Measurements from ENCODE around the gene C16orf46. TPM values are rescaled to one million over a fixed set of nuclear protein-coding genes. Genes with fewer than 3 reads are reported as not detected.

The C16orf46 gene
- total and polyA plus RNA-seq, 9 of the 15 experiments (the other 6 are each of a cell fraction or from before 2014, with no cell fraction given): 0.10 to 0.98 (median 0.41) TPM; not detected in 1

DNA sequence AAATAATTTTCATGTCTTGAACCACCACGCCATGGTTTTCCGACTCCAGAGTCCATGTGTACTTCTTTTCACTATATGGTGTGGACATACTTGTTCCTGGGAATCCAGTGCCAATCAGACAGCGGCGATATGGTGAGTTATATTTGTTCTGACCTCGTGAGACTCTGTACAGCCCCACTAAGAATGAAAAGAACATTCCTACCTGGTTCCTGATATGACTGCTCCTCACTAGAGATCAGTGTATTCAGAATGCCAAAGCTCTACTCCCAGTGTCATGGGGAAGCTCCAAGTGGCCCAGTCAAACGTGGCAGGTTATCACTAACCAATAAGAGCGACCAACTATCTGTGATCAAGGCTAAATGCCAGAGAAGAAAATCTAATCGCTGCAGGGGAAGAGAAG lies 6.1 kb downstream of the C16orf46 start:
- intact Hi-C loops (cut with micrococcal nuclease): no loop called here
- DNase-seq (ENCODE audit: extremely low read depth in 1 of 4, low spot score in 3 of 4) (no peak), ATAC-seq (no peak), FAIRE-seq (no peak)
- H3K4me1 ChIP-seq (replicated peaks in 1 of 2; ENCODE audit: control insufficient read depth in 2 of 2, insufficient read depth in 2 of 2, low read length in 2 of 2): peaks cover 0 to 5% of the 10 kb centered on the region in 2 experiments; a peak in 3 of 5 replicates
- 40% methylated on average over 8 of the region's 8 CpGs for whole genome bisulfite sequencing (ENCODE audit: insufficient coverage, low coverage, missing lambda C conversion rate)
- no peaks in the 10 kb centered on the region for H3K9me1 ChIP-seq (ENCODE audit: control insufficient read depth, insufficient read depth, low read length)
- in situ Hi-C loops (cut with MboI): no loop called here
- H3K4me3 ChIP-seq: no peak overlapping the region
- no peaks in the 10 kb centered on the region for H3K36me3 ChIP-seq (ENCODE audit: control insufficient read depth, insufficient read depth, low read length)
- H3K27ac ChIP-seq (ENCODE audit: extremely low read depth, low read depth, low read length): no peak overlapping the region
- H3K79me2 ChIP-seq (ENCODE audit: control insufficient read depth, insufficient read depth, low read length): no peaks in the 10 kb centered on the region
- TF ChIP-seq RBM22 (IDR thresholded peaks at IDR 0.05; ENCODE audit: low read depth, low read length, poor library complexity, severe bottlenecking) (no peak), ATF6 (CRISPR knock-in tag; IDR thresholded peaks at IDR 0.05) (no peak), SRSF9 (IDR thresholded peaks at IDR 0.05; ENCODE audit: borderline replicate concordance, low read depth, low read length) (no peak), ZNF586 (CRISPR knock-in tag; conservative IDR thresholded peaks at IDR 0.05) (no peak), ZNF253 (CRISPR knock-in tag; conservative IDR thresholded peaks at IDR 0.05) (no peak), SNIP1 (IDR thresholded peaks at IDR 0.05; ENCODE audit: low read depth) (no peak), MYBL2 (IDR thresholded peaks at IDR 0.05; ENCODE audit: low read depth) (no peak), MYBL2 (CRISPR knock-in tag; IDR thresholded peaks at IDR 0.05; ENCODE audit: borderline replicate concordance) (no peak), IFI16 (CRISPR knock-in tag; IDR thresholded peaks at IDR 0.05) (no peak)
- TF ChIP-seq, protein P1, sequence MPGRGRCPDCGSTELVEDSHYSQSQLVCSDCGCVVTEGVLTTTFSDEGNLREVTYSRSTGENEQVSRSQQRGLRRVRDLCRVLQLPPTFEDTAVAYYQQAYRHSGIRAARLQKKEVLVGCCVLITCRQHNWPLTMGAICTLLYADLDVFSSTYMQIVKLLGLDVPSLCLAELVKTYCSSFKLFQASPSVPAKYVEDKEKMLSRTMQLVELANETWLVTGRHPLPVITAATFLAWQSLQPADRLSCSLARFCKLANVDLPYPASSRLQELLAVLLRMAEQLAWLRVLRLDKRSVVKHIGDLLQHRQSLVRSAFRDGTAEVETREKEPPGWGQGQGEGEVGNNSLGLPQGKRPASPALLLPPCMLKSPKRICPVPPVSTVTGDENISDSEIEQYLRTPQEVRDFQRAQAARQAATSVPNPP (IDR thresholded peaks at IDR 0.05; ENCODE audit: borderline replicate concordance, insufficient read depth, insufficient read length): no peak
- no peak overlapping the region for H3K4me2 ChIP-seq (ENCODE audit: insufficient read depth, low read length)
- no TSS peak for BruUV-seq (replicated peaks)
- no peak overlapping the region for H3K9ac ChIP-seq (ENCODE audit: insufficient read depth in 1 of 2, low read depth in 2 of 2, low read length in 2 of 2)
- POLR2A ChIA-PET: interaction anchor here (0.7 kb wide), 1 partner anchor 26 kb away, joined by 3 read pairs; no protein-coding TSS in a partner anchor
- CTCF ChIA-PET (ENCODE audit: low intra/inter-chr PET ratio): no interaction called here
- H2AFZ ChIP-seq (ENCODE audit: low read depth, low read length): no peak overlapping the region; the same call in 1 of the 2 replicates
- H3K9me3 ChIP-seq (replicated peaks; ENCODE audit: control insufficient read depth, insufficient read depth, low read depth, low read length): no peaks in the 10 kb centered on the region
- no peaks in the 10 kb centered on the region for H3K27me3 ChIP-seq (ENCODE audit: control insufficient read depth in 2 of 2, insufficient read depth in 2 of 2, low read length in 2 of 2)
- H4K20me1 ChIP-seq (replicated peaks; ENCODE audit: control insufficient read depth, insufficient read depth, low read length): no peaks in the 10 kb centered on the region
